ENCODE results near the gene TMTC1.

The TMTC1 gene

DNA sequence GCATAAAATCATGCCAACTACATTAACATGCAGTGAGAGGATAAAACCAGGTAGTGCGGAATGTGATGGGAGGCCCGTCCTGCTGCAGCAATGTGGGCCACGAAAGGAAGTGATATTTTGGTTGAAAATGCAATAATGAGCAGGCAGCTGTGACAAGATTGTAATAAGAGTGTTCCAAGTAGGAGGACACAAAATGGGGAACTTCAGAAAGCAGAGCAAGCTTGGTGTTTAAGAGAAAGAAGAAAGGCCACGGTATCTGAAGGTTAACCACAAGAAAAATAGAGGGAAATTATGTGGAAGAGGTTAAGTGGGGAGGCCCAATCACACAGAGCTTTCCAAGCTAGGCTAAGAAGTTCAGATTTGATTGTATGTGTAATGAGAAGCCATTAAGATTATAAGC, 320.5 kb downstream of the TMTC1 start:
- 90% methylated on average over 4 of the region's 4 CpGs for WGBS
- H4K8ac ChIP-seq (ENCODE audit: low read length), result no peak overlapping the region

DNA sequence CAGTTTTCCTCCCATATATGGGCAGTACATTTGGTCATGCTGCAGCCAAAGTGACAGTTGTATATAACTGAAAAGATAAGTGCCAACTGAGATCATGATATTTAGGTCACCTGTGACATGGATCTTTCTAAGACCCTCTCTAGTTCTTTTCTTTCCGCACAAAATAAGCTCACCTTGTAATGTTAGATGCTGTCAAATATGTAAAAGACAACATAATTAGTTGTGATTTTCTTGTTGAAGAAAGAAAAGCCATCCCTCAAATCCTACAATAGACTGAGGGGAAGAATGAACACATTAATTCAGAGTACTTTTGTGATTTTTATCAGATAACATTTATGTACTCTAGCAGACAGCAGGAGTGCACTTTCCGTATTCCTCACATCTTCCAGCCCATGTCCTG, 323.7 kb downstream of the TMTC1 start:
- H3K4me2 ChIP-seq (ENCODE audit: low read length, poor library complexity, severe bottlenecking), result no peak overlapping the region
- H4K8ac ChIP-seq (ENCODE audit: low read length), result no peak overlapping the region
- H3K9ac ChIP-seq (ENCODE audit: low read length), result no peak overlapping the region
- H2AK5ac ChIP-seq (ENCODE audit: low read length, severe bottlenecking), result no peak overlapping the region
- H4K91ac ChIP-seq (ENCODE audit: low read length), result no peak overlapping the region
- no peak overlapping the region for H3K14ac ChIP-seq (ENCODE audit: low read length in 2 of 2)
- no peak overlapping the region for H3K4ac ChIP-seq (ENCODE audit: low read depth in 1 of 2, low read length in 2 of 2)
- no peaks in the 10 kb centered on the region for H3K79me1 ChIP-seq (replicated peaks; ENCODE audit: low read length, poor library complexity, severe bottlenecking)
- H3K4me3 ChIP-seq (ENCODE audit: insufficient read depth in 1 of 2, low read depth in 1 of 2, low read length in 2 of 2), result no peak overlapping the region
- no peaks in the 10 kb centered on the region for H3K27me3 ChIP-seq (ENCODE audit: control insufficient read depth in 1 of 2, insufficient read depth in 1 of 2, low read length in 2 of 2)
- H2AFZ ChIP-seq (ENCODE audit: low read depth, low read length), result no peak overlapping the region
- no peak overlapping the region for H2BK12ac ChIP-seq (ENCODE audit: low read length in 2 of 2)
- no peak overlapping the region for H3K18ac ChIP-seq (ENCODE audit: low read depth in 1 of 2, low read length in 2 of 2)
- no peak overlapping the region for H2BK120ac ChIP-seq (ENCODE audit: low read depth, low read length)
- 55% methylated on average over 1 of the region's 2 CpGs for WGBS
- peaks cover 0 to 8% of the 10 kb centered on the region in 2 experiments for H3K36me3 ChIP-seq (ENCODE audit: control insufficient read depth in 1 of 2, insufficient read depth in 2 of 2, low read depth in 1 of 2, low read length in 2 of 2)
- no peak overlapping the region for H2BK5ac ChIP-seq (ENCODE audit: low read depth, low read length, poor library complexity, severe bottlenecking)
- no peak overlapping the region for H3K23ac ChIP-seq (ENCODE audit: low read length in 2 of 2)
- no peaks in the 10 kb centered on the region for H3K4me1 ChIP-seq (ENCODE audit: control insufficient read depth, insufficient read depth, low read depth, low read length)
- H3K9me3 ChIP-seq (ENCODE audit: control insufficient read depth, low read length), result no peaks in the 10 kb centered on the region
- no peak overlapping the region for H3K27ac ChIP-seq (ENCODE audit: low read length, poor library complexity, severe bottlenecking)
- DNase-seq, result no peak
- no peak overlapping the region for H2BK15ac ChIP-seq (ENCODE audit: low read depth, poor library complexity, severe bottlenecking)

More for the DNA sequence above, 320.5 kb downstream of the TMTC1 start:
- Histone ChIP-seq H3K23ac (ENCODE audit: low read length in 2 of 2) (no peak overlapping the region), H3K4me3 (ENCODE audit: insufficient read depth in 1 of 2, low read depth in 1 of 2, low read length in 2 of 2) (no peak overlapping the region), H4K91ac (ENCODE audit: low read length) (no peak overlapping the region), H2AFZ (ENCODE audit: low read depth, low read length) (no peak overlapping the region), H2BK120ac (ENCODE audit: low read depth, low read length) (no peak overlapping the region), H3K9me3 (ENCODE audit: control insufficient read depth, low read length) (no peaks in the 10 kb centered on the region), H3K9ac (ENCODE audit: low read length) (no peak overlapping the region), H3K4me1 (ENCODE audit: control insufficient read depth, insufficient read depth, low read depth, low read length) (no peaks in the 10 kb centered on the region), H2AK5ac (ENCODE audit: low read length, severe bottlenecking) (no peak overlapping the region), H3K14ac (ENCODE audit: low read length in 2 of 2) (no peak overlapping the region), H3K27ac (ENCODE audit: low read length, poor library complexity, severe bottlenecking) (no peak overlapping the region), H3K4me2 (ENCODE audit: low read length, poor library complexity, severe bottlenecking) (no peak overlapping the region), H3K27me3 (ENCODE audit: control insufficient read depth in 1 of 2, insufficient read depth in 1 of 2, low read length in 2 of 2) (no peaks in the 10 kb centered on the region), H3K4ac (ENCODE audit: low read depth in 1 of 2, low read length in 2 of 2) (no peak overlapping the region), H2BK15ac (ENCODE audit: low read depth, poor library complexity, severe bottlenecking) (no peak overlapping the region), H2BK12ac (ENCODE audit: low read length in 2 of 2) (no peak overlapping the region), H3K36me3 (ENCODE audit: control insufficient read depth in 1 of 2, insufficient read depth in 2 of 2, low read depth in 1 of 2, low read length in 2 of 2) (peaks cover 0 to 8% of the 10 kb centered on the region in 2 experiments), H2BK5ac (ENCODE audit: low read depth, low read length, poor library complexity, severe bottlenecking) (no peak overlapping the region), H3K18ac (ENCODE audit: low read depth in 1 of 2, low read length in 2 of 2) (no peak overlapping the region), H3K79me1 (replicated peaks; ENCODE audit: low read length, poor library complexity, severe bottlenecking) (no peaks in the 10 kb centered on the region)
- DNase-seq, result no peak

DNA sequence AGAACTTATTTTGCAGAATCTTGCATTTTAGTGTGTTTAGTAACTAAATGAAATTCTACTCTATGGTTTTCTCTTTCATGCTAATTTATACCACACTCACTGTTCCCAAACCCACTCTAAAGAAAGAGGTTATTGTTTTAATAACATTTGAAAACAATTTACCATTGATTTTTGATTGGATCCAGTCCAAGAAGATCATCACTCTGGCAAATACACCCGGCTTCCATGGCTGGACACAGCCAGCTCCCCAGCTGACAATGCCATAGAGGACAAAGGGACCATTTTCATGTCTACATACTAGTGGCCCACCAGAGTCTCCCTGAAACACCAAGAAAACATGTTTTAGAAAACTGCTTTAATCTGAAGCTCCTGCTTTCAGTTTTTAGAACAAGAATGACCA, 328.7 kb downstream of the TMTC1 start:
- no peak overlapping the region for H3K14ac ChIP-seq (ENCODE audit: low read length in 2 of 2)
- H4K8ac ChIP-seq (ENCODE audit: low read length), result no peak overlapping the region
- no peak overlapping the region for H3K4me3 ChIP-seq (ENCODE audit: insufficient read depth in 1 of 2, low read depth in 1 of 2, low read length in 2 of 2)
- no peak overlapping the region for H2AFZ ChIP-seq (ENCODE audit: low read depth, low read length)
- WGBS, result 84% methylated on average over 1 of the region's 1 CpG
- no peak overlapping the region for H4K91ac ChIP-seq (ENCODE audit: low read length)
- no peak for DNase-seq
- H3K27ac ChIP-seq (ENCODE audit: low read length, poor library complexity, severe bottlenecking), result no peak overlapping the region
- no peak overlapping the region for H3K4ac ChIP-seq (ENCODE audit: low read depth in 1 of 2, low read length in 2 of 2)
- no peak overlapping the region for H3K9ac ChIP-seq (ENCODE audit: low read length)
- H2BK120ac ChIP-seq (ENCODE audit: low read depth, low read length), result no peak overlapping the region
- no peaks in the 10 kb centered on the region for H3K27me3 ChIP-seq (ENCODE audit: control insufficient read depth in 1 of 2, insufficient read depth in 1 of 2, low read length in 2 of 2)
- no peaks in the 10 kb centered on the region for H3K79me1 ChIP-seq (replicated peaks; ENCODE audit: low read length, poor library complexity, severe bottlenecking)
- H2BK5ac ChIP-seq (ENCODE audit: low read depth, low read length, poor library complexity, severe bottlenecking), result no peak overlapping the region
- no peak overlapping the region for H2BK12ac ChIP-seq (ENCODE audit: low read length in 2 of 2)
- no peak overlapping the region for H2BK15ac ChIP-seq (ENCODE audit: low read depth, poor library complexity, severe bottlenecking)
- H2AK5ac ChIP-seq (ENCODE audit: low read length, severe bottlenecking), result no peak overlapping the region
- H3K9me3 ChIP-seq (ENCODE audit: control insufficient read depth, low read length), result no peaks in the 10 kb centered on the region
- H3K23ac ChIP-seq (ENCODE audit: low read length in 2 of 2), result no peak overlapping the region
- no peak overlapping the region for H3K18ac ChIP-seq (ENCODE audit: low read depth in 1 of 2, low read length in 2 of 2)
- H3K4me2 ChIP-seq (ENCODE audit: low read length, poor library complexity, severe bottlenecking), result no peak overlapping the region
- H3K36me3 ChIP-seq (ENCODE audit: control insufficient read depth in 1 of 2, insufficient read depth in 2 of 2, low read depth in 1 of 2, low read length in 2 of 2), result no peaks in the 10 kb centered on the region
- no peaks in the 10 kb centered on the region for H3K4me1 ChIP-seq (ENCODE audit: control insufficient read depth, insufficient read depth, low read depth, low read length)

DNA sequence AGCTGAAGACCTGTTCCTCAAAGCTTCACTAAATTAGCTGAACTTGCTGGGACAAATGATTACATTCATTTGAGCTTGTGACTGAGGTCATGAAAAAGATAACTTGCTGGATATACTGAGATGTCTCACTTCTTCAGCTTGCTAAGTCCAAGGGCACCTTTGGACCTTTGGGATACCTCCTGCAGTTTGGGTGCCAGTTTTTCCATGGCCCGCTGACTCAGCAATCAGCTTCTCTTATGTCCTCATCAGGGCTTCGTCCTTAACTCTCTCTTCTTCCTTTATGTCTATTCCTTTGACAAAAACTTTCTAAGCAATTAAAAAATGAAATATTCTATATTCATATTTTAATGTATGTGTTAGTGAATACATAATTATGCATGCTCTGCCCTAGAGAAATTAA, 331.9 kb downstream of the TMTC1 start:
- Histone ChIP-seq H3K27me3 (ENCODE audit: control insufficient read depth in 1 of 2, insufficient read depth in 1 of 2, low read length in 2 of 2) (no peaks in the 10 kb centered on the region), H4K8ac (ENCODE audit: low read length) (no peak overlapping the region), H3K4me1 (ENCODE audit: control insufficient read depth, insufficient read depth, low read depth, low read length) (no peaks in the 10 kb centered on the region), H3K9ac (ENCODE audit: low read length) (no peak overlapping the region), H3K27ac (ENCODE audit: low read length, poor library complexity, severe bottlenecking) (no peak overlapping the region), H3K4ac (ENCODE audit: low read depth in 1 of 2, low read length in 2 of 2) (no peak overlapping the region), H3K4me3 (ENCODE audit: insufficient read depth in 1 of 2, low read depth in 1 of 2, low read length in 2 of 2) (no peak overlapping the region), H3K36me3 (ENCODE audit: control insufficient read depth in 1 of 2, insufficient read depth in 2 of 2, low read depth in 1 of 2, low read length in 2 of 2) (no peaks in the 10 kb centered on the region), H4K91ac (ENCODE audit: low read length) (no peak overlapping the region), H2BK120ac (ENCODE audit: low read depth, low read length) (no peak overlapping the region), H3K79me1 (replicated peaks; ENCODE audit: low read length, poor library complexity, severe bottlenecking) (no peaks in the 10 kb centered on the region), H3K14ac (ENCODE audit: low read length in 2 of 2) (no peak overlapping the region), H2AFZ (ENCODE audit: low read depth, low read length) (no peak overlapping the region), H2BK5ac (ENCODE audit: low read depth, low read length, poor library complexity, severe bottlenecking) (no peak overlapping the region), H2AK5ac (ENCODE audit: low read length, severe bottlenecking) (no peak overlapping the region), H3K9me3 (ENCODE audit: control insufficient read depth, low read length) (no peaks in the 10 kb centered on the region), H3K23ac (ENCODE audit: low read length in 2 of 2) (no peak overlapping the region), H3K4me2 (ENCODE audit: low read length, poor library complexity, severe bottlenecking) (no peak overlapping the region), H2BK15ac (ENCODE audit: low read depth, poor library complexity, severe bottlenecking) (no peak overlapping the region), H3K18ac (ENCODE audit: low read depth in 1 of 2, low read length in 2 of 2) (no peak overlapping the region), H2BK12ac (ENCODE audit: low read length in 2 of 2) (no peak overlapping the region)
- no peak for DNase-seq
- 100% methylated on average over 1 of the region's 2 CpGs for WGBS

All from mesenchymal stem cell (in vitro differentiated cells and primary cell).